Measurements from ENCODE around the gene FAM241B. TPM values are rescaled to one million over a fixed set of nuclear protein-coding genes. Genes with fewer than 3 reads are reported as not detected.

Gene FAM241B
- polyA plus RNA-seq, 1 of the 3 experiments (the other 2 are of a cell fraction) = 16.0 TPM

DNA sequence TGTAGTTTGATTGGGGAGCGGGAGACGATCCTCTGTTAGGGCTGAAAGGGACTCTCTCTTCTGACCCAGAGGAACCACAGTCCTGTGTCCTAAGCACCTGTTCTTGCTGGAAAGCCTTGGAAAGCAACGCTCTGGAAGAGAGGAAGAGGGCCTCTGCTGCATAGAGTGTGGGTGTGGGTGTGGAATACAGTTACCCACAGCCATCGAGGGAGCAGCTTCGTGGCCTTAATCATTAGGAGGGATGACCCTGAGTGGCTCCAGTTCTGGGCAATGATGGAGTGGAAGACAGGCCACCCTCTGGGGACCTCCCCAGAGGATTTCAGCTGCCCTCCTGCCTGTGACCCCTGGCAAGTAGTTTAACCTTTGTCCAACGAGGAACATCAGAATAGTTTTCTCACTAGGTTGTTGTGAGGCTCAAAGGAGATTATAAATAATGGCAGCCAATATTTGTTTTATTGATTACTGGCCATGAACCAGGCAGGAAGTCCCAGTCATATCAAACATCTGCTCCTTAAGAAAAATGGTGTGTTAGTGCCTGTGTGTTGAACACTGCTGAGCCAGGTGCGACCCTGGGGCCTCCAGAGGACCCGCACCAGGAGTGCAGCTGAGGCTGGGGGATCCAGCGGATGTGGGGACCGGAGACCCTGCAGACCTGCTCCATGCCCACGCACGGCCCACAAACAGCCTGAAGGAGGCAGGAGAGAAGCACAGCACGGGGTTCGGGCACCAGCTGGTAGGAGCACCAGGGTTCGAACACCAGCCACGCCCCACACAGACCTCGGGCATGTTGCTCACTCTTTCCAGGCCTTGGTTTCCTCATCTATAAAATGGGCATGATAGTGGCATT is 35.6 kb downstream of the FAM241B start:
- H3F3A ChIP-seq (replicated peaks; ENCODE audit: insufficient read depth) = no peaks in the 10 kb centered on the region
- H3K4me2 ChIP-seq = no peak overlapping the region
- H3K9me3 ChIP-seq = no peaks in the 10 kb centered on the region
- H3K27ac ChIP-seq (ENCODE audit: low read depth in 2 of 2, low read length in 1 of 2) = no peak overlapping the region
- no peak overlapping the region for H3K4me3 ChIP-seq (ENCODE audit: low read depth in 2 of 2, low read length in 1 of 2)
- TF ChIP-seq FOXJ3 (CRISPR knock-in tag; IDR thresholded peaks at IDR 0.05) = no peak
- TF ChIP-seq RAD21 (IDR thresholded peaks at IDR 0.05; ENCODE audit: low read length) = no peak
- no peak for TF ChIP-seq RXRA (IDR thresholded peaks at IDR 0.05; ENCODE audit: borderline replicate concordance, low read depth)
- no peak for TF ChIP-seq NFIC (IDR thresholded peaks at IDR 0.05; ENCODE audit: borderline replicate concordance)
- TF ChIP-seq RFX5 (IDR thresholded peaks at IDR 0.05; ENCODE audit: low read length) = no peak
- TF ChIP-seq CTCF (IDR thresholded peaks at IDR 0.05) = no peak
- no peak for TF ChIP-seq RCOR1 (IDR thresholded peaks at IDR 0.05; ENCODE audit: low read length)
- no peak for TF ChIP-seq SMC3 (IDR thresholded peaks at IDR 0.05; ENCODE audit: low read depth, low read length)
- no peak for TF ChIP-seq FOXM1 (IDR thresholded peaks at IDR 0.05; ENCODE audit: low read depth)
- no peak for TF ChIP-seq REST (IDR thresholded peaks at IDR 0.05; ENCODE audit: low read depth, low read length)
- POLR2A ChIA-PET = no interaction called here
- H3K27me3 ChIP-seq (ENCODE audit: insufficient read depth) = peaks cover 42% of the 10 kb centered on the region
- H3K9me2 ChIP-seq = no peaks in the 10 kb centered on the region
- no peaks in the 10 kb centered on the region for H3K79me2 ChIP-seq (ENCODE audit: insufficient read depth)
- H3K36me3 ChIP-seq (replicated peaks in 1 of 2; ENCODE audit: control insufficient read depth in 1 of 2, insufficient read depth in 2 of 2, low read length in 1 of 2) = no peaks in the 10 kb centered on the region
- no peak overlapping the region for H3K9ac ChIP-seq
- 53% methylated on average over 12 of the region's 17 CpGs for WGBS (ENCODE audit: low lambda C conversion rate)
- no peaks in the 10 kb centered on the region for H4K20me1 ChIP-seq (ENCODE audit: insufficient read depth)
- peaks cover 0 to 20% of the 10 kb centered on the region in 2 experiments; a peak in 1 of 4 replicates for H3K4me1 ChIP-seq (ENCODE audit: control insufficient read depth in 1 of 2, insufficient read depth in 2 of 2, low read depth in 1 of 2, low read length in 1 of 2)
- no peak overlapping the region for H2AFZ ChIP-seq (ENCODE audit: low read depth)
- CTCF ChIA-PET = interaction anchor here (0.7 to 1.3 kb wide), 4 partner anchors 13 to 152 kb away, joined by 3 to 8 read pairs (median 3); no protein-coding TSS in a partner anchor
- DNase-seq = no peak

GRCh38 chr10:69666756-69667155 is 36.7 kb downstream of the FAM241B start:
- H3K27me3 ChIP-seq (ENCODE audit: insufficient read depth) = peaks cover 34% of the 10 kb centered on the region
- H3K36me3 ChIP-seq (replicated peaks in 1 of 2; ENCODE audit: control insufficient read depth in 1 of 2, insufficient read depth in 2 of 2, low read length in 1 of 2) = no peaks in the 10 kb centered on the region
- no peaks in the 10 kb centered on the region for H4K20me1 ChIP-seq (ENCODE audit: insufficient read depth)
- H3K79me2 ChIP-seq (ENCODE audit: insufficient read depth) = no peaks in the 10 kb centered on the region
- WGBS (ENCODE audit: low lambda C conversion rate) = 45% methylated on average over 4 of the region's 4 CpGs
- no peak overlapping the region for H3K27ac ChIP-seq (ENCODE audit: low read depth in 2 of 2, low read length in 1 of 2)
- no peak overlapping the region for H3K4me2 ChIP-seq
- CTCF ChIA-PET = interaction anchor here (1.1 to 1.3 kb wide), 2 partner anchors 13 to 248 kb away, joined by 3 read pairs; no protein-coding TSS in a partner anchor
- H3K9me3 ChIP-seq = no peaks in the 10 kb centered on the region
- no peaks in the 10 kb centered on the region for H3K9me2 ChIP-seq
- TF ChIP-seq EZH2phosphoT487 (IDR thresholded peaks at IDR 0.05; ENCODE audit: borderline replicate concordance, low read depth) = no peak
- DNase-seq = no peak
- H3K4me3 ChIP-seq (ENCODE audit: low read depth in 2 of 2, low read length in 1 of 2) = no peak overlapping the region
- POLR2A ChIA-PET = interaction anchor here (0.7 kb wide), 1 partner anchor 30 kb away, joined by 3 read pairs; no protein-coding TSS in a partner anchor
- H3K9ac ChIP-seq = no peak overlapping the region
- H3F3A ChIP-seq (replicated peaks; ENCODE audit: insufficient read depth) = no peaks in the 10 kb centered on the region
- no peak overlapping the region for H2AFZ ChIP-seq (ENCODE audit: low read depth)
- H3K4me1 ChIP-seq (ENCODE audit: control insufficient read depth in 1 of 2, insufficient read depth in 2 of 2, low read depth in 1 of 2, low read length in 1 of 2) = peaks cover 0 to 13% of the 10 kb centered on the region in 2 experiments; a peak in 1 of 4 replicates

Measured in SK-N-SH (cell line).